Neural progenitor cell (in vitro differentiated cells): ENCODE measurements around the gene ABCC5. TPM values are rescaled to one million over a fixed set of nuclear protein-coding genes. Genes with fewer than 3 reads are reported as not detected.
A peak's percentile ranks its signal among the peaks of the same experiment; 100 is the strongest.
"Not testable (repeated sequence)": the region's sequence is repeated elsewhere in the genome, so short reads cannot be mapped to it uniquely, and the experiment has no call there.

Experiments
- DNase-seq: peaks from one replicate; pipeline ENCODE4 v3.0.0-alpha.2; 2016; ENCODE audit warnings: low spot score
- H2AFZ ChIP-seq: fragments of 200-600 bp; sonication (generic); replicated peaks from 2 replicates; pipeline ENCODE4 v1.6.1; 2016; ENCODE audit warnings: antibody characterized with exemption
- H3F3A ChIP-seq: fragments of 200-600 bp; sonication (generic); 2 replicates; pipeline ENCODE4 v1.6.1; 2016; ENCODE audit warnings: antibody characterized with exemption, low read depth
- H3K27ac ChIP-seq: fragments of 200-600 bp; sonication (generic); 2 replicates; pipeline ENCODE4 v1.5.1; 2016; ENCODE audit warnings: mild to moderate bottlenecking
- H3K27me3 ChIP-seq: fragments of 200-600 bp; sonication (generic); 2 replicates; pipeline ENCODE4 v1.6.1; 2016; ENCODE audit warnings: mild to moderate bottlenecking, moderate library complexity
- H3K36me3 ChIP-seq: fragments of 200-600 bp; sonication (generic); 2 replicates; pipeline ENCODE4 v1.5.1; 2016
- H3K4me1 ChIP-seq: fragments of 200-600 bp; sonication (generic); 2 replicates; pipeline ENCODE4 v1.6.1; 2016; ENCODE audit warnings: mixed run types
- H3K4me2 ChIP-seq: fragments of 200-600 bp; sonication (generic); 2 replicates; pipeline ENCODE4 v1.6.1; 2016
- H3K4me3 ChIP-seq: fragments of 200-600 bp; sonication (generic); 2 replicates; pipeline ENCODE4 v1.5.1; 2016
- H3K79me2 ChIP-seq: fragments of 200-600 bp; sonication (generic); 2 replicates; pipeline ENCODE4 v1.6.1; 2016; ENCODE audit warnings: low read depth
- H3K9ac ChIP-seq: fragments of 200-600 bp; sonication (generic); 2 replicates; pipeline ENCODE4 v1.6.1; 2016
- H3K9me3 ChIP-seq: fragments of 200-600 bp; sonication (generic); 2 replicates; pipeline ENCODE4 v1.5.1; 2016; ENCODE audit warnings: low read depth
- H4K20me1 ChIP-seq: fragments of 200-600 bp; sonication (generic); 2 replicates; pipeline ENCODE4 v1.6.1; 2016; ENCODE audit warnings: low read depth
- H3K27ac Mint-ChIP-seq: 3 replicates; pipeline ENCODE4 v1.8.0; 2021; ENCODE audit warnings: mixed read lengths
- H3K27me3 Mint-ChIP-seq: 2 replicates; pipeline ENCODE4 v1.8.0; 2022; ENCODE audit warnings: low read depth, mild to moderate bottlenecking, inconsistent platforms, moderate library complexity, mixed read lengths; ENCODE audit not compliant: insufficient read depth
- H3K36me3 Mint-ChIP-seq: 3 replicates; pipeline ENCODE4 v1.8.0; 2021; ENCODE audit warnings: mixed read lengths
- H3K4me1 Mint-ChIP-seq: 3 replicates; pipeline ENCODE4 v1.8.0; 2021; ENCODE audit warnings: mixed read lengths
- H3K4me3 Mint-ChIP-seq: 3 replicates; pipeline ENCODE4 v1.8.0; 2021; ENCODE audit warnings: mild to moderate bottlenecking, moderate library complexity, mixed read lengths
- H3K9me3 Mint-ChIP-seq: 3 replicates; pipeline ENCODE4 v1.8.0; 2020; ENCODE audit warnings: mixed read lengths
- EZH2 ChIP-seq: fragments of 200-600 bp; sonication (generic); IDR thresholded peaks from 2 replicates; pipeline ENCODE4 v1.6.1; 2017; ENCODE audit warnings: antibody characterized with exemption, mild to moderate bottlenecking, moderate library complexity
- EZH2phosphoT487 ChIP-seq: fragments of 200-600 bp; sonication (generic); IDR thresholded peaks from 2 replicates; pipeline ENCODE4 v1.6.1; 2017; ENCODE audit warnings: antibody characterized with exemption
- total RNA-seq: library from RNA; depleted of rRNA; stranded (reverse); fragments of >200 nt; gene quantifications from 2 replicates; pipeline ENCODE4 v1.2.3, GENCODE V29; 2015; ENCODE audit warnings: low replicate concordance
- TF ChIP-seq, protein P1 (sequence below): fragments of 200-600 bp; sonication (generic); IDR thresholded peaks from 2 replicates; pipeline ENCODE4 v1.5.1; 2017; ENCODE audit warnings: antibody characterized with exemption, mild to moderate bottlenecking

The ABCC5 gene
- total RNA-seq, 1 donor from 2014 or later: 34.0 TPM

DNA sequence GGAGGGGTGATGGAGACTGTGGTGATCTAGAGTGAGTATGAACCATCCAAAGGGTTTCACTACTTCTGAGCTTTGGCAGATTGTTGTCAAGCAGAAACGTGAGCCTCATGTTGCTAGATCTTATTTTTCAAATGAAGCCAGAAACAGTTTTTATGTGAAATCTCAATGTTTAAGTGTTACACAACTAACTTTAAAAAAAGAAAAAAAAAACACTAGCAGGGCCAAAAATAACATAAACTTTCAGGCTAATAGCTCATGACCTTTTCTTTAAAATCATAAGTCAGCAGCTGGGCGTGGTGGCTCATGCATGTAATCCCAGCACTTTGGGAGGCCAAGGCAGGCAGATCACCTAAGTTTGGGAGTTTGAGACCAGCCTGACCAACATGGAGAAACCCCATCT, 11.8 kb upstream of the ABCC5 start:
- TF ChIP-seq, protein P1, sequence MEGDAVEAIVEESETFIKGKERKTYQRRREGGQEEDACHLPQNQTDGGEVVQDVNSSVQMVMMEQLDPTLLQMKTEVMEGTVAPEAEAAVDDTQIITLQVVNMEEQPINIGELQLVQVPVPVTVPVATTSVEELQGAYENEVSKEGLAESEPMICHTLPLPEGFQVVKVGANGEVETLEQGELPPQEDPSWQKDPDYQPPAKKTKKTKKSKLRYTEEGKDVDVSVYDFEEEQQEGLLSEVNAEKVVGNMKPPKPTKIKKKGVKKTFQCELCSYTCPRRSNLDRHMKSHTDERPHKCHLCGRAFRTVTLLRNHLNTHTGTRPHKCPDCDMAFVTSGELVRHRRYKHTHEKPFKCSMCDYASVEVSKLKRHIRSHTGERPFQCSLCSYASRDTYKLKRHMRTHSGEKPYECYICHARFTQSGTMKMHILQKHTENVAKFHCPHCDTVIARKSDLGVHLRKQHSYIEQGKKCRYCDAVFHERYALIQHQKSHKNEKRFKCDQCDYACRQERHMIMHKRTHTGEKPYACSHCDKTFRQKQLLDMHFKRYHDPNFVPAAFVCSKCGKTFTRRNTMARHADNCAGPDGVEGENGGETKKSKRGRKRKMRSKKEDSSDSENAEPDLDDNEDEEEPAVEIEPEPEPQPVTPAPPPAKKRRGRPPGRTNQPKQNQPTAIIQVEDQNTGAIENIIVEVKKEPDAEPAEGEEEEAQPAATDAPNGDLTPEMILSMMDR: no peak
- TF ChIP-seq EZH2phosphoT487 (no peak), EZH2 (no peak)
- no peaks in the 10 kb centered on the region for H3F3A ChIP-seq
- H3K36me3 Mint-ChIP-seq: no peaks in the 10 kb centered on the region
- H3K36me3 ChIP-seq: no peaks in the 10 kb centered on the region
- no peaks in the 10 kb centered on the region for H3K4me1 Mint-ChIP-seq
- H3K27ac ChIP-seq: no peak overlapping the region
- H3K79me2 ChIP-seq: no peaks in the 10 kb centered on the region
- no peaks in the 10 kb centered on the region for H4K20me1 ChIP-seq
- no peaks in the 10 kb centered on the region for H3K27me3 ChIP-seq
- no peak overlapping the region for H3K4me2 ChIP-seq
- H3K4me1 ChIP-seq: no peaks in the 10 kb centered on the region
- no peak overlapping the region for H3K4me3 ChIP-seq
- H3K9me3 ChIP-seq: no peaks in the 10 kb centered on the region
- no peak overlapping the region for H3K9ac ChIP-seq
- no peak overlapping the region for H3K4me3 Mint-ChIP-seq
- H2AFZ ChIP-seq: no peak overlapping the region
- no peaks in the 10 kb centered on the region for H3K9me3 Mint-ChIP-seq
- peaks cover 2% of the 10 kb centered on the region for H3K27me3 Mint-ChIP-seq
- no peak overlapping the region for H3K27ac Mint-ChIP-seq
- no peak for DNase-seq

- H3K4me1 Mint-ChIP-seq, H3K27ac Mint-ChIP-seq, H3K79me2 ChIP-seq, H3K4me1 ChIP-seq, H3K4me3 Mint-ChIP-seq, DNase-seq, H3K27me3 Mint-ChIP-seq, H3K36me3 ChIP-seq, H2AFZ ChIP-seq, H3K4me3 ChIP-seq, H3K27me3 ChIP-seq, H3K27ac ChIP-seq, H4K20me1 ChIP-seq, H3K9ac ChIP-seq, H3K36me3 Mint-ChIP-seq, H3K9me3 ChIP-seq, H3F3A ChIP-seq, H3K4me2 ChIP-seq, H3K9me3 Mint-ChIP-seq: not testable (repeated sequence)
Observed at GRCh38 chr3:184028275-184028890, 10.7 kb upstream of the ABCC5 start.

DNA sequence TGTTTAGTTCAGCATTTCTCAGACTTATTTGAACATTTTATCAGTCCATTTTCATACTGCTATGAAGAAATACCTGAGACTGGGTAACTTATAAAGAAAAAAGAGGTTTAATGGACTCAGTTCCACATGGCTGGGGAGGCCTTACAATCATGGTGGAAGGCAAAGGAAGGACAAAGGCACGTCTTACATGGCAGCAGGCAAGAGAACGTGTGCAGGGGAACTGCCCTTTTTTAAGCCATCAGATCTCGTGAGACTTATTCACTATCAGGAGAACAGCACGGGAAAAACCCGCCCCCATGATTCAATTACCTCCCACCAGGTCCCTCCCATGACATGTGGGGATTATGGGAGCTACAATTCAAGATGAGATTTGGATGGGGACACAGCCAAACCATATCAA, 7.6 kb upstream of the ABCC5 start:
- not testable (repeated sequence) for H3K4me1 ChIP-seq, H3K9ac ChIP-seq, H4K20me1 ChIP-seq, H3K36me3 Mint-ChIP-seq, H3F3A ChIP-seq, H3K4me1 Mint-ChIP-seq, H3K4me3 Mint-ChIP-seq, H3K9me3 ChIP-seq, H3K27ac Mint-ChIP-seq, H3K27ac ChIP-seq, H3K27me3 Mint-ChIP-seq, H3K79me2 ChIP-seq, DNase-seq, H3K4me2 ChIP-seq, H3K4me3 ChIP-seq, H3K27me3 ChIP-seq, H3K36me3 ChIP-seq, H3K9me3 Mint-ChIP-seq
- H2AFZ ChIP-seq: peak overlapping the region; percentile 79

- Mint-ChIP-seq H3K4me3 (no peak overlapping the region), H3K27me3 (peaks cover 5% of the 10 kb centered on the region)
Observed at GRCh38 chr3:184022323-184022722, 4.6 kb upstream of the ABCC5 start.

More at GRCh38 chr3:184022323-184022722, 4.6 kb upstream of the ABCC5 start:
- H3K4me1 Mint-ChIP-seq: peaks cover 6% of the 10 kb centered on the region
- H3F3A ChIP-seq: peaks cover 3% of the 10 kb centered on the region
- H3K4me3 ChIP-seq: no peak overlapping the region
- no peak overlapping the region for H2AFZ ChIP-seq
- no peak overlapping the region for H3K4me2 ChIP-seq
- H3K36me3 Mint-ChIP-seq: no peaks in the 10 kb centered on the region
- no peaks in the 10 kb centered on the region for H3K9me3 ChIP-seq
- no peaks in the 10 kb centered on the region for H4K20me1 ChIP-seq
- no peak overlapping the region for H3K27ac Mint-ChIP-seq
- H3K36me3 ChIP-seq: no peaks in the 10 kb centered on the region
- no peaks in the 10 kb centered on the region for H3K79me2 ChIP-seq
- no peaks in the 10 kb centered on the region for H3K27me3 ChIP-seq
- no peak overlapping the region for H3K27ac ChIP-seq
- TF ChIP-seq EZH2 (no peak), EZH2phosphoT487 (no peak)
- TF ChIP-seq, protein P1: no peak
- no peak for DNase-seq
- no peaks in the 10 kb centered on the region for H3K4me1 ChIP-seq
- no peak overlapping the region for H3K9ac ChIP-seq
- H3K9me3 Mint-ChIP-seq: no peaks in the 10 kb centered on the region
